Heart left ventricle (tissue), 13 donors: ENCODE data around the gene BBX.
A peak's percentile ranks its signal among the peaks of the same experiment; 100 is the strongest.

Source experiments
- CTCF ChIP-seq, 12 donors: fragments of 200-600 bp; sonication (generic) in 4 of 12; IDR thresholded peaks; one replicate each; pipeline versions ENCODE4 v1.5.0 to v1.8.0; 2018 to 2022; ENCODE audit warnings: antibody characterized with exemption in 12 of 12, mild to moderate bottlenecking in 5 of 12
- POLR2A ChIP-seq, 2 donors: fragments of 450-650 bp; IDR thresholded peaks; one replicate each; pipeline ENCODE4 v1.6.1; 2017; ENCODE audit warnings: antibody characterized with exemption in 2 of 2, mild to moderate bottlenecking in 2 of 2, moderate library complexity in 2 of 2
- donor health status: ischemic (EF 13 %, LVEDD 7.1; RV severe dilation, severe dysfunction).
- donor health status: DM: no; HTN: yes; CAD: no.
- donor health status: DM: no; HTN: no; CAD: no.
- donor health status: ischemic (EF 25% LVEDD 6.9; RV normal size, moderate dysfunction).
- donor health status: ischemic (EF 25% LVEDD 5.7; RV mildly dilated, moderate dysfunction).
- donor health status: ischemic (EF 35%, LVEDD 5.7; RV mildly dilated, moderate dysfunction).
- donor health status: nonischemic (EF 11% LVEDD 7.7; RV severe dilation, severe dysfunction).
- donor health status: DM: yes; HTN: yes; CAD: no.
- donor health status: PGD.
- donor health status: ischemic (EF 29% LVEDD 5.4; RV normal size, mild dysfunction).
- donor health status: nonischemic (EF 23%, LVEDD 6.1; RV moderate dilation, normal function).

- TF ChIP-seq POLR2A (IDR thresholded peaks at IDR 0.05) (no peak), CTCF (IDR thresholded peaks at IDR 0.05) (peak in 11 of 12 donors; percentile 46 to 71 (median 59))
These were observed 153.9 kb downstream of the BBX start for GRCh38 chr3:107676469-107677309.
